Natural killer cell (primary cell): ENCODE results near the gene AP3B1. TPM values are rescaled to one million over a fixed set of nuclear protein-coding genes. Genes with fewer than 3 reads are reported as not detected.

Experiments
- ATAC-seq, 3 donors: fragments of 150-1000 bp in 2 of 3; fragments of 200-7000 bp in 1 of 3; cut with Tn5 transposase; 1 replicate in 1 of 3; 2 replicates in 2 of 3; pipeline ENCODE4 v1.10.0; 2021; ENCODE audit warnings: mild to moderate bottlenecking in 2 of 3, moderate library complexity in 2 of 3
- DNase-seq, 2 donors: peaks; one replicate each; pipeline versions ENCODE4 v3.0.0 to v3.0.0-alpha.2; 2013 to 2021; ENCODE audit warnings: mixed read lengths in 1 of 2
- H3K27ac ChIP-seq: one replicate; pipeline ENCODE4 v1.5.1; 2013; ENCODE audit warnings: mild to moderate bottlenecking, low read length
- H3K27me3 ChIP-seq: one replicate; pipeline ENCODE4 v1.6.1; 2013; ENCODE audit warnings: low read length; ENCODE audit not compliant: control insufficient read depth, insufficient read depth
- H3K36me3 ChIP-seq: one replicate; pipeline ENCODE4 v1.6.1; 2013; ENCODE audit warnings: low read length; ENCODE audit not compliant: control insufficient read depth, insufficient read depth
- H3K4me1 ChIP-seq: one replicate; pipeline ENCODE4 v1.6.1; 2013; ENCODE audit warnings: low read length; ENCODE audit not compliant: control insufficient read depth, insufficient read depth
- H3K4me3 ChIP-seq: one replicate; pipeline ENCODE4 v1.5.1; 2013; ENCODE audit warnings: low read length
- H3K9me3 ChIP-seq: one replicate; pipeline ENCODE4 v1.6.1; 2013; ENCODE audit warnings: low read length; ENCODE audit not compliant: control insufficient read depth, insufficient read depth
- H3K27ac Mint-ChIP-seq, 2 donors: one replicate each; pipeline ENCODE4 v1.8.0; 2022; ENCODE audit warnings: mild to moderate bottlenecking in 2 of 2, mixed read lengths in 2 of 2, moderate library complexity in 1 of 2
- H3K27me3 Mint-ChIP-seq, 2 donors: one replicate each; pipeline ENCODE4 v1.8.0; 2022; ENCODE audit warnings: low read depth in 2 of 2, mixed read lengths in 2 of 2
- H3K36me3 Mint-ChIP-seq: one replicate; pipeline ENCODE4 v1.8.0; 2022; ENCODE audit warnings: mixed read lengths
- H3K4me1 Mint-ChIP-seq, 2 donors: one replicate each; pipeline ENCODE4 v1.8.0; 2022; ENCODE audit warnings: mixed read lengths in 2 of 2
- H3K4me3 Mint-ChIP-seq: one replicate; pipeline ENCODE4 v1.8.0; 2022; ENCODE audit warnings: mild to moderate bottlenecking, moderate library complexity, mixed read lengths
- H3K9me3 Mint-ChIP-seq, 2 donors: one replicate each; pipeline ENCODE4 v1.8.0; 2022; ENCODE audit warnings: mixed read lengths in 2 of 2
- WGBS: methylation state at CpG from one replicate; pipeline ENCODE4 v1.1.7; 2013; ENCODE audit warnings: missing lambda C conversion rate; ENCODE audit not compliant: insufficient coverage; 5-methylcytosine and 5-hydroxymethylcytosine counted together
- intact Hi-C: fragments of 100-400 bp; cut with micrococcal nuclease; formaldehyde crosslinking; loops from one replicate; pipeline ENCODE4 v1.14.2; 2022
- total RNA-seq, 4 donors: library from RNA; stranded (reverse); fragments of 120-200 nt in 1 of 4; gene quantifications; one replicate each; pipeline versions ENCODE4 v1.2.3 to v1.2.4, GENCODE V29; 2013 to 2022
- TF ChIP-seq, protein P1 (sequence below): fragments of 200-600 bp; IDR thresholded peaks from one replicate; pipeline ENCODE4 v1.8.0; 2022; ENCODE audit warnings: antibody characterized with exemption

The AP3B1 gene
- total RNA-seq, 3 donors from 2014 or later (not counting 1 experiment from before 2014, with no cell fraction given) = 48.5 to 58.2 (median 56.2) TPM

DNA sequence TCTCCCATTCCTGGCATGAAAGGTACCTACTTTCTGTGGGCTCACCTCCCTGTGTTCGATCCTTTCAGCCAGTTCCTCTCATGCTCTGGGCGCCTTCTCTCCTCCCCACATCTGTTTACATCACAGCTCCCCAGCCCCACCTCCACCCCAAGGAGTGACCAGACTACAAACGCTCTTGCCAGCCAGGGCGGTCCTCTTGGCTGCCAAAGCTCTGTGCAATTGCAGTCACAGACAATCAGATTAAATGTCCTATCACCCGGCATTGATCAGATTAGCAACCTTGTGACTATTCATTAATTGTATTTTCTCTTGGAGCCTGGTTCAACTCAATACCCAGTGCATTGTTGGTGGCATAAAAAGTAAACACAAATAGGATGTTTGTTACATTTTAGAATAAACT lies 307.2 kb downstream of the AP3B1 start:
- H3K36me3 Mint-ChIP-seq = no peaks in the 10 kb centered on the region
- H3K4me1 Mint-ChIP-seq = no peaks in the 10 kb centered on the region
- ATAC-seq = no peak
- no peaks in the 10 kb centered on the region for H3K4me1 ChIP-seq
- H3K27me3 ChIP-seq = no peaks in the 10 kb centered on the region
- H3K4me3 ChIP-seq = no peak overlapping the region
- no peaks in the 10 kb centered on the region for H3K9me3 Mint-ChIP-seq
- intact Hi-C loops = no loop called here
- H3K27ac Mint-ChIP-seq = no peak overlapping the region
- TF ChIP-seq, protein P1, sequence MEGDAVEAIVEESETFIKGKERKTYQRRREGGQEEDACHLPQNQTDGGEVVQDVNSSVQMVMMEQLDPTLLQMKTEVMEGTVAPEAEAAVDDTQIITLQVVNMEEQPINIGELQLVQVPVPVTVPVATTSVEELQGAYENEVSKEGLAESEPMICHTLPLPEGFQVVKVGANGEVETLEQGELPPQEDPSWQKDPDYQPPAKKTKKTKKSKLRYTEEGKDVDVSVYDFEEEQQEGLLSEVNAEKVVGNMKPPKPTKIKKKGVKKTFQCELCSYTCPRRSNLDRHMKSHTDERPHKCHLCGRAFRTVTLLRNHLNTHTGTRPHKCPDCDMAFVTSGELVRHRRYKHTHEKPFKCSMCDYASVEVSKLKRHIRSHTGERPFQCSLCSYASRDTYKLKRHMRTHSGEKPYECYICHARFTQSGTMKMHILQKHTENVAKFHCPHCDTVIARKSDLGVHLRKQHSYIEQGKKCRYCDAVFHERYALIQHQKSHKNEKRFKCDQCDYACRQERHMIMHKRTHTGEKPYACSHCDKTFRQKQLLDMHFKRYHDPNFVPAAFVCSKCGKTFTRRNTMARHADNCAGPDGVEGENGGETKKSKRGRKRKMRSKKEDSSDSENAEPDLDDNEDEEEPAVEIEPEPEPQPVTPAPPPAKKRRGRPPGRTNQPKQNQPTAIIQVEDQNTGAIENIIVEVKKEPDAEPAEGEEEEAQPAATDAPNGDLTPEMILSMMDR = no peak
- no peaks in the 10 kb centered on the region for H3K27me3 Mint-ChIP-seq
- no peak for DNase-seq
- no peak overlapping the region for H3K4me3 Mint-ChIP-seq
- 91% methylated on average over 5 of the region's 5 CpGs for WGBS
- H3K9me3 ChIP-seq = no peaks in the 10 kb centered on the region
- no peaks in the 10 kb centered on the region for H3K36me3 ChIP-seq
- H3K27ac ChIP-seq = no peak overlapping the region

DNA sequence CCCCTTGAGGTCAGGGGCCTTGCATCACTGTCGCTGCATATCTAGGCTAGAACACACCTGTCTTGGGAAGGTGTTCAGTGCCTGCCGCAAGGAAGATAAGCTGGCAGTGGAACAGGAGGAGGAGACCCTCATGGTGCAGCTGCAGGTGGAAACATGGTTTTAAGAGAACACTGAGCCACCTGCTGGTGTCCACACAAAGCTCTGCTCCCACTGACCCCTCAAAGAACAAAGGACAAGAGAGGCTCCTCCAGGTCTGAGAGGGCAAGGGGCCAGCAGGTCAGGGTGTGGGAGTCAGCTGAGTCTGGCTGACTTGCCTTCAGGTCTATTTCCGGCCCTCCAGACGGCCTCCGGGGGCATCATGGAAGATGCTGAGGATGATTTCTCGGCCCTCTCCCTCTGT lies 308.2 kb downstream of the AP3B1 start:
- Mint-ChIP-seq H3K27ac (no peak overlapping the region), H3K4me1 (no peaks in the 10 kb centered on the region), H3K27me3 (no peaks in the 10 kb centered on the region), H3K4me3 (no peak overlapping the region), H3K36me3 (no peaks in the 10 kb centered on the region), H3K9me3 (no peaks in the 10 kb centered on the region)
- no peak overlapping the region for H3K4me3 ChIP-seq
- H3K27me3 ChIP-seq = no peaks in the 10 kb centered on the region
- ATAC-seq (no peak), DNase-seq (no peak)
- H3K27ac ChIP-seq = no peak overlapping the region
- WGBS = 93% methylated on average over 6 of the region's 6 CpGs
- no peaks in the 10 kb centered on the region for H3K9me3 ChIP-seq
- TF ChIP-seq, protein P1 = no peak
- no peaks in the 10 kb centered on the region for H3K4me1 ChIP-seq
- intact Hi-C loops = no loop called here
- H3K36me3 ChIP-seq = no peaks in the 10 kb centered on the region

DNA sequence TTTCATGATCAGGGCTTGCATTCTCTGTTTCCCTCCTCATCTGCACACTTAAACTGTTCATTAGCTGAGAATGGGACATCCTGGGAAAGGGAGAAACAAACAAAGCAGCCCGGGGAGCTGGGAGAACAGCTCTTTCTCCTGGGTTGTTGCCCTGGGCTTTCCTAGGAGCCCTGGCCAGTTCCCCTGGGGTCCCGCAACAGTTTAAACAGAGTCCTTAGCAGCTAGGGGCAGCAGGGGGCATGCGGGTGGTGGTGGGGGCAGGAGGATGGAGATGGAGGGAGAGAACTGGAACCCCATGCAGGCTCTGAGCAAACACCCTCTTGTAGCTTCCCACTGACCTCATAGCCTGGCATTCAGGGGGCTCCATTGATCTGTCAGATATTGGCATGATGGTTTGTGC lies 309.3 kb downstream of the AP3B1 start:
- Histone ChIP-seq H3K27ac (no peak overlapping the region), H3K4me3 (no peak overlapping the region), H3K36me3 (no peaks in the 10 kb centered on the region), H3K27me3 (no peaks in the 10 kb centered on the region), H3K9me3 (no peaks in the 10 kb centered on the region), H3K4me1 (no peaks in the 10 kb centered on the region)
- DNase-seq (no peak), ATAC-seq (no peak)
- H3K4me3 Mint-ChIP-seq = no peak overlapping the region
- H3K27ac Mint-ChIP-seq = no peak overlapping the region
- no peaks in the 10 kb centered on the region for H3K36me3 Mint-ChIP-seq
- WGBS = 45% methylated on average over 3 of the region's 3 CpGs
- H3K4me1 Mint-ChIP-seq = no peaks in the 10 kb centered on the region
- no peaks in the 10 kb centered on the region for H3K9me3 Mint-ChIP-seq
- intact Hi-C loops = no loop called here
- TF ChIP-seq, protein P1 = no peak
- H3K27me3 Mint-ChIP-seq = peaks cover 0 to 3% of the 10 kb centered on the region in 2 donors

DNA sequence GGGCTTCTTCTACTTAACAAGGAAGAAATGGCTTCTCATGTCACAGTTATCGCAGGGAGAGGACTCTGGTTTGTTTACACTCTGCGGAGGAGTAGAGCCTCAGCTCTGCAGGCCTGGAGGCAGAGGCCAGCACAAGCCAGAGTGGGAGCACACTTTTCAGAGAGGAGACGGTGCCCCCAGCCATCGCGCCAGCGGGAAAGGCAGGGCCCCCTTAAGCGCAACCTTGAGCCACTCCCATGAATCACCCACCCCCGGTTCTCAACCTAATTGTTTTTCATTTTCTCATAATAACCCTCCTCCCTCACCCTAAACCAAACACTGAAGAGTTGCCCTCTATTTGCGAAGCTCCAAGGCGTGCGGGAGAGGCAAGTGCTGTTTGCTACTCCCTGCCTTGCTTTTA lies 309.9 kb downstream of the AP3B1 start:
- 66% methylated on average over 11 of the region's 11 CpGs for WGBS
- intact Hi-C loops = no loop called here
- Histone ChIP-seq H3K27ac (no peak overlapping the region), H3K27me3 (no peaks in the 10 kb centered on the region), H3K9me3 (no peaks in the 10 kb centered on the region), H3K36me3 (no peaks in the 10 kb centered on the region), H3K4me1 (no peaks in the 10 kb centered on the region), H3K4me3 (no peak overlapping the region)
- H3K27ac Mint-ChIP-seq = no peak overlapping the region
- no peak overlapping the region for H3K4me3 Mint-ChIP-seq
- no peaks in the 10 kb centered on the region for H3K36me3 Mint-ChIP-seq
- no peak for DNase-seq
- ATAC-seq = no peak
- no peaks in the 10 kb centered on the region for H3K9me3 Mint-ChIP-seq
- peaks cover 5 to 8% of the 10 kb centered on the region in 2 donors for H3K27me3 Mint-ChIP-seq
- TF ChIP-seq, protein P1 = no peak
- H3K4me1 Mint-ChIP-seq = no peaks in the 10 kb centered on the region
